Hepatocyte (in vitro differentiated cells): Measurements from ENCODE around the gene TRAPPC3.
"Not testable (repeated sequence)": the region's sequence is repeated elsewhere in the genome, so short reads cannot be mapped to it uniquely, and the experiment has no call there.

ENCODE experiments used
- EZH2 ChIP-seq: fragments of 200-600 bp; sonication (generic); IDR thresholded peaks from 2 replicates; pipeline ENCODE4 v1.6.1; 2016; ENCODE audit warnings: antibody characterized with exemption, mild to moderate bottlenecking, borderline replicate concordance
- EZH2phosphoT487 ChIP-seq: fragments of 200-600 bp; sonication (generic); IDR thresholded peaks from one replicate; pipeline ENCODE4 v1.6.1; 2018; ENCODE audit warnings: antibody characterized with exemption, mild to moderate bottlenecking, low read depth, moderate library complexity; ENCODE audit not compliant: unreplicated experiment, severe bottlenecking
- TF ChIP-seq, protein P1 (sequence below): fragments of 200-600 bp; sonication (generic); IDR thresholded peaks from 2 replicates; pipeline ENCODE4 v1.5.1; 2016; ENCODE audit warnings: antibody characterized with exemption, mild to moderate bottlenecking; ENCODE audit not compliant: poor library complexity

DNA sequence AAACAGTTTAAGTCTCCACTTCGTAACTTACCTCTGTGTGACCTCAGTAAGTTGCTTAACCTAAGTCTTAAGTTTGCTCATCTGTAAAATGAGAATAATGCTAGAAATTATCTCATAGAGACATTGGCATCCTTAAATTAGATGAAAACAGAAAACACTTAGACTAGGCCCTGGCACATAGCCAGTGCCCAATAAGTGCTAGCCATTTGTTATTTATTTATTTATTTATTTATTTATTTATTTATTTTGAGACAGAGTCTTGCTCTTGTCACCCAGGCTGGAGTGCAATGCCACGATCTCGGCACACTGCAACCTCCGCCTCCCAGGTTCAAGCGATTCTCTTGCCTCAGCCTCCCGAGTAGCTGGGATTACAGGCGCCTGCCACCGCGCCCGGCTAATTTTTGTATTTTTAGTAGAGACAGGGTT lies 9.6 kb upstream of the TRAPPC3 start:
- TF ChIP-seq, protein P1, sequence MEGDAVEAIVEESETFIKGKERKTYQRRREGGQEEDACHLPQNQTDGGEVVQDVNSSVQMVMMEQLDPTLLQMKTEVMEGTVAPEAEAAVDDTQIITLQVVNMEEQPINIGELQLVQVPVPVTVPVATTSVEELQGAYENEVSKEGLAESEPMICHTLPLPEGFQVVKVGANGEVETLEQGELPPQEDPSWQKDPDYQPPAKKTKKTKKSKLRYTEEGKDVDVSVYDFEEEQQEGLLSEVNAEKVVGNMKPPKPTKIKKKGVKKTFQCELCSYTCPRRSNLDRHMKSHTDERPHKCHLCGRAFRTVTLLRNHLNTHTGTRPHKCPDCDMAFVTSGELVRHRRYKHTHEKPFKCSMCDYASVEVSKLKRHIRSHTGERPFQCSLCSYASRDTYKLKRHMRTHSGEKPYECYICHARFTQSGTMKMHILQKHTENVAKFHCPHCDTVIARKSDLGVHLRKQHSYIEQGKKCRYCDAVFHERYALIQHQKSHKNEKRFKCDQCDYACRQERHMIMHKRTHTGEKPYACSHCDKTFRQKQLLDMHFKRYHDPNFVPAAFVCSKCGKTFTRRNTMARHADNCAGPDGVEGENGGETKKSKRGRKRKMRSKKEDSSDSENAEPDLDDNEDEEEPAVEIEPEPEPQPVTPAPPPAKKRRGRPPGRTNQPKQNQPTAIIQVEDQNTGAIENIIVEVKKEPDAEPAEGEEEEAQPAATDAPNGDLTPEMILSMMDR = not testable (repeated sequence)
- not testable (repeated sequence) for TF ChIP-seq EZH2, EZH2phosphoT487
